IMR-90 (cell line): ENCODE results near the gene BOD1L1.

Experiments
- BHLHE40 ChIP-seq: fragments of 150-350 bp; IDR thresholded peaks from 2 replicates; pipeline ENCODE4 v1.6.1; 2016; ENCODE audit warnings: mild to moderate bottlenecking, low read depth, low read length
- CEBPB ChIP-seq: IDR thresholded peaks from 2 replicates; pipeline ENCODE4 v1.6.1; 2012; ENCODE audit warnings: low read depth, low read length, improper control_type of control experiment
- CHD1 ChIP-seq: IDR thresholded peaks from 2 replicates; pipeline ENCODE4 v1.6.1; 2012; ENCODE audit warnings: low read depth, low read length, improper control_type of control experiment
- CTCF ChIP-seq: conservative IDR thresholded peaks from 2 replicates; pipeline ENCODE4 v1.5.1; 2012; ENCODE audit warnings: mild to moderate bottlenecking, low read depth, low read length, improper control_type of control experiment
- ELK1 ChIP-seq: fragments of 150-350 bp; IDR thresholded peaks from 2 replicates; pipeline ENCODE4 v1.6.1; 2016; ENCODE audit warnings: low read depth, mild to moderate bottlenecking, low read length, moderate library complexity, borderline replicate concordance
- FOS ChIP-seq: fragments of 150-350 bp; IDR thresholded peaks from 2 replicates; pipeline ENCODE4 v1.6.1; 2016; ENCODE audit warnings: low read depth, low read length
- MAFK ChIP-seq: IDR thresholded peaks from 2 replicates; pipeline ENCODE4 v1.6.1; 2012; ENCODE audit warnings: low read depth, low read length, improper control_type of control experiment
- MXI1 ChIP-seq: IDR thresholded peaks from 2 replicates; pipeline ENCODE4 v1.6.1; 2012; ENCODE audit warnings: low read depth, mild to moderate bottlenecking, low read length, moderate library complexity, borderline replicate concordance
- POLR2A ChIP-seq: IDR thresholded peaks from 2 replicates; pipeline ENCODE4 v1.6.1; 2012; ENCODE audit warnings: mild to moderate bottlenecking, low read depth, low read length
- RAD21 ChIP-seq: IDR thresholded peaks from 2 replicates; pipeline ENCODE4 v1.6.1; 2012; ENCODE audit warnings: low read length, improper control_type of control experiment
- RFX5 ChIP-seq: IDR thresholded peaks from 2 replicates; pipeline ENCODE4 v1.8.0; 2012; ENCODE audit warnings: low read depth, mild to moderate bottlenecking, low read length, moderate library complexity
- SMC3 ChIP-seq: fragments of 150-350 bp; IDR thresholded peaks from 2 replicates; pipeline ENCODE4 v1.6.1; 2016; ENCODE audit warnings: low read depth, mild to moderate bottlenecking, antibody characterized with exemption, low read length, moderate library complexity

- TF ChIP-seq CTCF: no peak
- no peak for TF ChIP-seq POLR2A
- TF ChIP-seq BHLHE40: no peak
- no peak for TF ChIP-seq ELK1
- TF ChIP-seq FOS: no peak
- no peak for TF ChIP-seq RAD21
- no peak for TF ChIP-seq CEBPB
- no peak for TF ChIP-seq MAFK
- TF ChIP-seq CHD1: no peak
- TF ChIP-seq MXI1: no peak
- no peak for TF ChIP-seq SMC3
- no peak for TF ChIP-seq RFX5
Observed at GRCh38 chr4:13558881-13559280, 68.6 kb downstream of the BOD1L1 start.
